CD14-positive monocyte (primary cell): ENCODE data around the gene IPPK. TPM values are rescaled to one million over a fixed set of nuclear protein-coding genes. Genes with fewer than 3 reads are reported as not detected.

Source experiments
- DNase-seq, 3 donors: peaks; one replicate each; pipeline ENCODE4 v3.0.0-alpha.2; 2011 to 2022
- H2AFZ ChIP-seq: 2 replicates; pipeline ENCODE4 v1.6.0; 2012; ENCODE audit warnings: mild to moderate bottlenecking, low read depth, low read length, inconsistent platforms; ENCODE audit not compliant: insufficient read depth, poor library complexity, severe bottlenecking
- H3K27ac ChIP-seq, 2 donors: 1 replicate in 1 of 2; 2 replicates in 1 of 2; pipeline ENCODE4 v1.5.1; 2012 to 2013; ENCODE audit warnings: low read length in 2 of 2, control low read depth in 1 of 2, inconsistent platforms in 1 of 2, low read depth in 1 of 2, mild to moderate bottlenecking in 1 of 2
- H3K27me3 ChIP-seq, 2 donors: one replicate each; pipeline versions ENCODE4 v1.6.0 to v1.6.1; 2011 to 2013; ENCODE audit warnings: low read length in 2 of 2; ENCODE audit not compliant: control insufficient read depth in 2 of 2, insufficient read depth in 2 of 2
- H3K36me3 ChIP-seq, 2 donors: replicated peaks in 1 of 2; 1 replicate in 1 of 2; 2 replicates in 1 of 2; pipeline versions ENCODE4 v1.5.1 to v1.6.1; 2012 to 2013; ENCODE audit warnings: low read length in 2 of 2, control low read depth in 1 of 2, inconsistent platforms in 1 of 2, mild to moderate bottlenecking in 1 of 2; ENCODE audit not compliant: insufficient read depth in 2 of 2, control insufficient read depth in 1 of 2
- H3K4me1 ChIP-seq, 2 donors: 1 replicate in 1 of 2; 2 replicates in 1 of 2; pipeline versions ENCODE4 v1.5.1 to v1.6.1; 2012 to 2013; ENCODE audit warnings: low read length in 2 of 2, control low read depth in 1 of 2, inconsistent platforms in 1 of 2, mild to moderate bottlenecking in 1 of 2, moderate library complexity in 1 of 2; ENCODE audit not compliant: insufficient read depth in 2 of 2, control insufficient read depth in 1 of 2
- H3K4me2 ChIP-seq: replicated peaks from 2 replicates; pipeline ENCODE3; 2012; ENCODE audit warnings: low read length, moderate library complexity, mild to moderate bottlenecking; ENCODE audit not compliant: poor library complexity, severe bottlenecking; ENCODE audit errors: extremely low read depth
- H3K4me3 ChIP-seq, 3 experiments: fragments of 200-600 bp in 1 of 3; sonication (generic) in 1 of 3; replicated peaks in 1 of 3; 1 replicate in 2 of 3; 2 replicates in 1 of 3; pipeline ENCODE4 v1.5.1; 2011 to 2013; ENCODE audit warnings: low read length in 3 of 3, mild to moderate bottlenecking in 3 of 3, control low read depth in 2 of 3, low read depth in 2 of 3, inconsistent platforms in 1 of 3, moderate library complexity in 1 of 3
- H3K79me2 ChIP-seq: 2 replicates; pipeline ENCODE4 v1.6.0; 2012; ENCODE audit warnings: mild to moderate bottlenecking, control low read depth, inconsistent platforms, low read length, moderate library complexity; ENCODE audit not compliant: insufficient read depth
- H3K9ac ChIP-seq: 2 replicates; pipeline ENCODE4 v1.6.0; 2017; ENCODE audit warnings: low read length, mild to moderate bottlenecking; ENCODE audit not compliant: insufficient read depth, poor library complexity, severe bottlenecking
- H3K9me3 ChIP-seq, 2 donors: replicated peaks in 1 of 2; 1 replicate in 1 of 2; 2 replicates in 1 of 2; pipeline versions ENCODE4 v1.5.1 to v1.6.1; 2012 to 2013; ENCODE audit warnings: low read length in 2 of 2, control low read depth in 1 of 2; ENCODE audit not compliant: control insufficient read depth in 1 of 2, insufficient read depth in 1 of 2
- H4K20me1 ChIP-seq: 2 replicates; pipeline ENCODE4 v1.6.0; 2012; ENCODE audit warnings: mild to moderate bottlenecking, low read length, control low read depth, moderate library complexity; ENCODE audit not compliant: insufficient read depth
- H3K27ac Mint-ChIP-seq, 7 donors: one replicate each; pipeline ENCODE4 v1.8.0; 2020; ENCODE audit warnings: mild to moderate bottlenecking in 7 of 7, mixed read lengths in 7 of 7, moderate library complexity in 6 of 7, inconsistent platforms in 2 of 7
- H3K27me3 Mint-ChIP-seq, 3 donors: one replicate each; pipeline ENCODE4 v1.8.0; 2021 to 2022; ENCODE audit warnings: low read depth in 3 of 3, mild to moderate bottlenecking in 3 of 3, mixed read lengths in 3 of 3, moderate library complexity in 3 of 3, inconsistent platforms in 1 of 3
- H3K36me3 Mint-ChIP-seq, 2 donors: one replicate each; pipeline ENCODE4 v1.8.0; 2020; ENCODE audit warnings: mixed read lengths in 2 of 2, inconsistent platforms in 1 of 2, mild to moderate bottlenecking in 1 of 2
- H3K4me1 Mint-ChIP-seq: one replicate; pipeline ENCODE4 v1.8.0; 2020; ENCODE audit warnings: mild to moderate bottlenecking, mixed read lengths
- H3K4me3 Mint-ChIP-seq, 2 donors: one replicate each; pipeline ENCODE4 v1.8.0; 2020; ENCODE audit warnings: mild to moderate bottlenecking in 2 of 2, mixed read lengths in 2 of 2, moderate library complexity in 1 of 2
- H3K9me3 Mint-ChIP-seq, 7 donors: one replicate each; pipeline ENCODE4 v1.8.0; 2020 to 2022; ENCODE audit warnings: mixed read lengths in 7 of 7, mild to moderate bottlenecking in 6 of 7, moderate library complexity in 6 of 7, inconsistent platforms in 2 of 7
- WGBS: methylation state at CpG from one replicate; pipeline ENCODE4 v1.1.5; 2013; ENCODE audit warnings: missing lambda C conversion rate; ENCODE audit not compliant: insufficient coverage; 5-methylcytosine and 5-hydroxymethylcytosine counted together
- intact Hi-C, 2 donors: fragments of 100-400 bp; cut with micrococcal nuclease; formaldehyde crosslinking; loops; one replicate each; pipeline versions ENCODE4 v1.15.0 to v1.15.1; 2023
- polyA plus RNA-seq, 3 donors: library from polyadenylated mRNA; depleted of rRNA in 1 of 3; unstranded in 2 of 3; stranded (reverse) in 1 of 3; fragments of 300-500 nt in 2 of 3; fragments of >200 nt in 1 of 3; fragmentation: Illumina TruSeq in 2 of 3; gene quantifications; 1 replicate in 2 of 3; 2 replicates in 1 of 3; pipeline ENCODE4 v1.2.3, GENCODE V29; 2012 to 2021
- TF ChIP-seq, protein P1 (sequence below): fragments of 200-600 bp; IDR thresholded peaks from one replicate; pipeline ENCODE4 v1.8.0; 2022; ENCODE audit warnings: antibody characterized with exemption, mild to moderate bottlenecking

Gene IPPK
- polyA plus RNA-seq, 3 donors, result 1.9 to 11.6 (median 3.2) TPM

GRCh38 chr9:92613268-92614122 lies 56.4 kb downstream of the IPPK start:
- Mint-ChIP-seq H3K27me3 (peaks cover 0 to 2% (median 2%) of the 10 kb centered on the region in 3 donors), H3K9me3 (no peaks in the 10 kb centered on the region), H3K36me3 (peaks cover 70 to 81% of the 10 kb centered on the region in 2 donors), H3K4me3 (no peak overlapping the region), H3K4me1 (no peaks in the 10 kb centered on the region), H3K27ac (peak overlapping the region in 1 of 7 donors; percentile 40)
- Histone ChIP-seq H4K20me1 (no peaks in the 10 kb centered on the region), H3K4me3 (no peak overlapping the region), H3K9me3 (no peaks in the 10 kb centered on the region), H3K4me1 (no peaks in the 10 kb centered on the region), H3K36me3 (peaks cover 64 to 81% of the 10 kb centered on the region in 2 donors), H3K79me2 (no peaks in the 10 kb centered on the region), H2AFZ (no peak overlapping the region), H3K27me3 (no peaks in the 10 kb centered on the region), H3K27ac (no peak overlapping the region), H3K4me2 (no peak overlapping the region), H3K9ac (no peak overlapping the region)
- 98% methylated on average over 21 of the region's 23 CpGs for WGBS
- no peak for DNase-seq
- TF ChIP-seq, protein P1, sequence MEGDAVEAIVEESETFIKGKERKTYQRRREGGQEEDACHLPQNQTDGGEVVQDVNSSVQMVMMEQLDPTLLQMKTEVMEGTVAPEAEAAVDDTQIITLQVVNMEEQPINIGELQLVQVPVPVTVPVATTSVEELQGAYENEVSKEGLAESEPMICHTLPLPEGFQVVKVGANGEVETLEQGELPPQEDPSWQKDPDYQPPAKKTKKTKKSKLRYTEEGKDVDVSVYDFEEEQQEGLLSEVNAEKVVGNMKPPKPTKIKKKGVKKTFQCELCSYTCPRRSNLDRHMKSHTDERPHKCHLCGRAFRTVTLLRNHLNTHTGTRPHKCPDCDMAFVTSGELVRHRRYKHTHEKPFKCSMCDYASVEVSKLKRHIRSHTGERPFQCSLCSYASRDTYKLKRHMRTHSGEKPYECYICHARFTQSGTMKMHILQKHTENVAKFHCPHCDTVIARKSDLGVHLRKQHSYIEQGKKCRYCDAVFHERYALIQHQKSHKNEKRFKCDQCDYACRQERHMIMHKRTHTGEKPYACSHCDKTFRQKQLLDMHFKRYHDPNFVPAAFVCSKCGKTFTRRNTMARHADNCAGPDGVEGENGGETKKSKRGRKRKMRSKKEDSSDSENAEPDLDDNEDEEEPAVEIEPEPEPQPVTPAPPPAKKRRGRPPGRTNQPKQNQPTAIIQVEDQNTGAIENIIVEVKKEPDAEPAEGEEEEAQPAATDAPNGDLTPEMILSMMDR, result no peak
- intact Hi-C loops, result no loop called here

- Mint-ChIP-seq H3K36me3 (peaks cover 64 to 74% of the 10 kb centered on the region in 2 donors), H3K27ac (no peak overlapping the region), H3K4me1 (no peaks in the 10 kb centered on the region), H3K4me3 (no peak overlapping the region), H3K9me3 (no peaks in the 10 kb centered on the region), H3K27me3 (peaks cover 0 to 2% (median 2%) of the 10 kb centered on the region in 3 donors)
- Histone ChIP-seq H3K79me2 (no peaks in the 10 kb centered on the region), H3K27ac (no peak overlapping the region), H3K27me3 (no peaks in the 10 kb centered on the region), H3K4me3 (no peak overlapping the region), H3K4me2 (no peak overlapping the region), H4K20me1 (no peaks in the 10 kb centered on the region), H3K9me3 (no peaks in the 10 kb centered on the region), H3K9ac (no peak overlapping the region), H2AFZ (no peak overlapping the region), H3K4me1 (no peaks in the 10 kb centered on the region), H3K36me3 (peaks cover 57 to 74% of the 10 kb centered on the region in 2 donors)
- WGBS, result 90% methylated on average over 6 of the region's 11 CpGs
- TF ChIP-seq, protein P1, result no peak
- intact Hi-C loops, result no loop called here
- no peak for DNase-seq
Observed at GRCh38 chr9:92612816-92613215, 57.1 kb downstream of the IPPK start.
